SK-N-MC (cell line): Measurements from ENCODE around the gene HUNK.

Source experiments
- EZH2 ChIP-seq: fragments of 200-600 bp; sonication (generic); IDR thresholded peaks from one replicate; pipeline ENCODE4 v1.6.1; 2017; ENCODE audit warnings: antibody characterized with exemption
- POLR2AphosphoS5 ChIP-seq: IDR thresholded peaks from 2 replicates; pipeline ENCODE4 v1.6.1; 2012; ENCODE audit warnings: mild to moderate bottlenecking, low read depth, low read length, borderline replicate concordance

DNA sequence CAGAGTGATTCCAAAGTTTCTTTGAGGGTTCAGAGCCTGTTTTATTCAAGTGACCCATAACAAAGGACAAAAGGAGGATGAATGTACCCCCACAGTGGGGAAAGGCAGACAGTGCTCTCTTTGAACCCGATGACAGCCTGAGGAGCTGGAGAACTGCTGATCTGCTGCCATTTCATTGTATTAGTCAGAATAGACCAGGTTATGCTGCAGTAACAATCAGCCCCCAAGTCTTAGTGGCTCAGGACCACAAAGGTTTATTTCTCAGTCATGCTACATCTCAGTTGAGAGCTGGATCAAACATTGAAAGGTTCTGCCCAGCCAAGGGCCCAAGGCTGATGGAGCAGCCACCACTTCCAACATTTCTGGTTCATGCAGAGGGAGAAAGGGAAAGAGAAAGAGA lies 88.9 kb downstream of the HUNK start:
- TF ChIP-seq EZH2 (no peak), POLR2AphosphoS5 (no peak)
